Hepatocyte (in vitro differentiated cells): ENCODE data around the gene PHAF1. TPM values are rescaled to one million over a fixed set of nuclear protein-coding genes. Genes with fewer than 3 reads are reported as not detected.

ENCODE experiments used
- DNase-seq: peaks from one replicate; pipeline ENCODE4 v3.0.0-alpha.2; 2016; ENCODE audit warnings: low spot score
- H2AFZ ChIP-seq: fragments of 200-600 bp; sonication (generic); 2 replicates; pipeline ENCODE4 v1.6.0; 2016; ENCODE audit warnings: antibody characterized with exemption, mild to moderate bottlenecking
- H3K27ac ChIP-seq: fragments of 200-600 bp; sonication (generic); 2 replicates; pipeline ENCODE4 v1.5.1; 2016; ENCODE audit warnings: mild to moderate bottlenecking
- H3K27me3 ChIP-seq: fragments of 200-600 bp; sonication (generic); 2 replicates; pipeline ENCODE4 v1.6.1; 2016
- H3K36me3 ChIP-seq: fragments of 200-600 bp; sonication (generic); replicated peaks from 2 replicates; pipeline ENCODE4 v1.5.1; 2016; ENCODE audit warnings: low read depth; ENCODE audit not compliant: insufficient read depth
- H3K4me1 ChIP-seq: fragments of 200-600 bp; sonication (generic); 2 replicates; pipeline ENCODE4 v1.5.1; 2016; ENCODE audit warnings: mild to moderate bottlenecking, moderate library complexity; ENCODE audit not compliant: insufficient read depth
- H3K4me2 ChIP-seq: fragments of 200-600 bp; sonication (generic); 2 replicates; pipeline ENCODE4 v1.6.0; 2016
- H3K4me3 ChIP-seq: fragments of 200-600 bp; sonication (generic); 2 replicates; pipeline ENCODE4 v1.5.1; 2016; ENCODE audit warnings: mild to moderate bottlenecking
- H3K79me2 ChIP-seq: fragments of 200-600 bp; sonication (generic); 2 replicates; pipeline ENCODE4 v1.6.0; 2017; ENCODE audit warnings: mild to moderate bottlenecking
- H3K9me2 ChIP-seq: fragments of 200-600 bp; sonication (generic); replicated peaks from 2 replicates; pipeline ENCODE4 v1.6.0; 2017; ENCODE audit warnings: mild to moderate bottlenecking; ENCODE audit not compliant: insufficient read depth
- H3K9me3 ChIP-seq: fragments of 200-600 bp; sonication (generic); 2 replicates; pipeline ENCODE4 v1.5.1; 2016; ENCODE audit warnings: low read depth, mild to moderate bottlenecking
- H4K20me1 ChIP-seq: fragments of 200-600 bp; sonication (generic); 2 replicates; pipeline ENCODE4 v1.6.0; 2016; ENCODE audit warnings: mild to moderate bottlenecking; ENCODE audit not compliant: insufficient read depth, poor library complexity, severe bottlenecking
- EZH2 ChIP-seq: fragments of 200-600 bp; sonication (generic); IDR thresholded peaks from 2 replicates; pipeline ENCODE4 v1.6.1; 2016; ENCODE audit warnings: antibody characterized with exemption, mild to moderate bottlenecking, borderline replicate concordance
- EZH2phosphoT487 ChIP-seq: fragments of 200-600 bp; sonication (generic); IDR thresholded peaks from one replicate; pipeline ENCODE4 v1.6.1; 2018; ENCODE audit warnings: antibody characterized with exemption, mild to moderate bottlenecking, low read depth, moderate library complexity; ENCODE audit not compliant: unreplicated experiment, severe bottlenecking
- WGBS: methylation state at CpG from one replicate; pipeline ENCODE4 v1.1.6; 2016; ENCODE audit warnings: low lambda C conversion rate; ENCODE audit errors: missing lambda C conversion rate; 5-methylcytosine and 5-hydroxymethylcytosine counted together
- polyA plus RNA-seq: library from polyadenylated mRNA; unstranded; fragments of >200 nt; fragmentation: Nextera tagmentation; extraction: Ambion mirVana; gene quantifications from 2 replicates; pipeline ENCODE4 v1.2.1, GENCODE V29; 2016
- total RNA-seq: library from RNA; depleted of rRNA; stranded (reverse); fragments of >200 nt; gene quantifications from 2 replicates; pipeline ENCODE4 v1.2.3, GENCODE V29; 2014
- TF ChIP-seq, protein P1 (sequence below): fragments of 200-600 bp; sonication (generic); IDR thresholded peaks from 2 replicates; pipeline ENCODE4 v1.5.1; 2016; ENCODE audit warnings: antibody characterized with exemption, mild to moderate bottlenecking; ENCODE audit not compliant: poor library complexity

The PHAF1 gene
- total and polyA plus RNA-seq, 2 experiments from 2014 or later, result 18.7 to 20.2 TPM

DNA sequence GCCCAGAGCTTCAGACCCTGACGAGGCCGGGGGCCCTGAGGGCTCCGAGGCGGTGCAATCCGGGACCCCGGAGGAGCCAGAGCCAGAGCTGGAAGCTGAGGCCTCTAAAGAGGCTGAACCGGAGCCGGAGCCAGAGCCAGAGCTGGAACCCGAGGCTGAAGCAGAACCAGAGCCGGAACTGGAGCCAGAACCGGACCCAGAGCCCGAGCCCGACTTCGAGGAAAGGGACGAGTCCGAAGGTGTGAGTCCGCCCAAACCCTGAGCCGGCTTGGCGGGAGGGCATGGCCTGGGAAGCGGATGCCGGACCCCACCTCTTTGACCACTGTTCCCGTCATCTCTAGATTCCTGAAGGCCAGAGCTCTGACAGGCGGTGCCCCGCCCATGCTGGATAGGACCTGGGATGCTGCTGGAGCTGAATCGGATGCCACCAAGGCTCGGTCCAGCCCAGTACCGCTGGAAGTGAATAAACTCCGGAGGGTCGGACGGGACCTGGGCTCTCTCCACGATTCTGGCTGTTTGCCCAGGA, 65.0 kb downstream of the PHAF1 start:
- Histone ChIP-seq H4K20me1 (peaks cover 3% of the 10 kb centered on the region), H3K4me2 (peak overlapping the region; percentile 94), H3K79me2 (no peaks in the 10 kb centered on the region), H3K4me1 (peaks cover 24% of the 10 kb centered on the region), H3K4me3 (no peak overlapping the region), H3K27ac (no peak overlapping the region), H3K27me3 (no peaks in the 10 kb centered on the region), H3K9me3 (no peaks in the 10 kb centered on the region), H3K36me3 (no peaks in the 10 kb centered on the region), H3K9me2 (no peaks in the 10 kb centered on the region), H2AFZ (no peak overlapping the region)
- no peak for TF ChIP-seq EZH2phosphoT487
- TF ChIP-seq EZH2, result no peak
- TF ChIP-seq, protein P1, sequence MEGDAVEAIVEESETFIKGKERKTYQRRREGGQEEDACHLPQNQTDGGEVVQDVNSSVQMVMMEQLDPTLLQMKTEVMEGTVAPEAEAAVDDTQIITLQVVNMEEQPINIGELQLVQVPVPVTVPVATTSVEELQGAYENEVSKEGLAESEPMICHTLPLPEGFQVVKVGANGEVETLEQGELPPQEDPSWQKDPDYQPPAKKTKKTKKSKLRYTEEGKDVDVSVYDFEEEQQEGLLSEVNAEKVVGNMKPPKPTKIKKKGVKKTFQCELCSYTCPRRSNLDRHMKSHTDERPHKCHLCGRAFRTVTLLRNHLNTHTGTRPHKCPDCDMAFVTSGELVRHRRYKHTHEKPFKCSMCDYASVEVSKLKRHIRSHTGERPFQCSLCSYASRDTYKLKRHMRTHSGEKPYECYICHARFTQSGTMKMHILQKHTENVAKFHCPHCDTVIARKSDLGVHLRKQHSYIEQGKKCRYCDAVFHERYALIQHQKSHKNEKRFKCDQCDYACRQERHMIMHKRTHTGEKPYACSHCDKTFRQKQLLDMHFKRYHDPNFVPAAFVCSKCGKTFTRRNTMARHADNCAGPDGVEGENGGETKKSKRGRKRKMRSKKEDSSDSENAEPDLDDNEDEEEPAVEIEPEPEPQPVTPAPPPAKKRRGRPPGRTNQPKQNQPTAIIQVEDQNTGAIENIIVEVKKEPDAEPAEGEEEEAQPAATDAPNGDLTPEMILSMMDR, result no peak
- DNase-seq, result no peak
- 83% methylated on average over 31 of the region's 31 CpGs for WGBS

DNA sequence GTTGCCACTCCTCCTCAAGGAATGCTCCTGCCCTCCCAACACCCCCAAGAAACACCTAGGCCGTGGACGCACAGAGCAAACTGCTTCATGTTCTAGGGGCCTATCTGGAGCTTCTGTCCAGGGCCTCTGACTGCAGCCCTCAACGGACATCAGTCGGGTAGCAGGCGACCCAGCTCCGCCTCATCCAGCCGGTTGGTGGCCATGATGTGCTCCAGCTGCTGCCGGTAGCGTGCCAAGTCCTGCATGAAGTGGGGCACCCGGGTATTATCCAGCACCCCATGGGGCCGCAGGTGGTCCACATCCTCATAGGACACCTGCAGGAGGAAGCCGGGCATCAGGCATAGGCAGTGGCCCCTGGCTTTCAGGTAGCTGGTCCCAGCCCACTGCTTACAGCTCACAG, 66.9 kb downstream of the PHAF1 start:
- no peak overlapping the region for H3K4me2 ChIP-seq
- H3K79me2 ChIP-seq, result peaks cover under 1% of the 10 kb centered on the region
- H3K27me3 ChIP-seq, result no peaks in the 10 kb centered on the region
- peaks cover 3% of the 10 kb centered on the region for H4K20me1 ChIP-seq
- no peak for DNase-seq
- no peak overlapping the region for H2AFZ ChIP-seq
- H3K36me3 ChIP-seq, result no peaks in the 10 kb centered on the region
- no peaks in the 10 kb centered on the region for H3K9me3 ChIP-seq
- no peak overlapping the region for H3K4me3 ChIP-seq
- WGBS, result 96% methylated on average over 12 of the region's 12 CpGs
- no peak overlapping the region for H3K27ac ChIP-seq
- H3K4me1 ChIP-seq, result peaks cover 13% of the 10 kb centered on the region
- TF ChIP-seq, protein P1, result no peak
- TF ChIP-seq EZH2phosphoT487 (no peak), EZH2 (no peak)
- H3K9me2 ChIP-seq, result no peaks in the 10 kb centered on the region

DNA sequence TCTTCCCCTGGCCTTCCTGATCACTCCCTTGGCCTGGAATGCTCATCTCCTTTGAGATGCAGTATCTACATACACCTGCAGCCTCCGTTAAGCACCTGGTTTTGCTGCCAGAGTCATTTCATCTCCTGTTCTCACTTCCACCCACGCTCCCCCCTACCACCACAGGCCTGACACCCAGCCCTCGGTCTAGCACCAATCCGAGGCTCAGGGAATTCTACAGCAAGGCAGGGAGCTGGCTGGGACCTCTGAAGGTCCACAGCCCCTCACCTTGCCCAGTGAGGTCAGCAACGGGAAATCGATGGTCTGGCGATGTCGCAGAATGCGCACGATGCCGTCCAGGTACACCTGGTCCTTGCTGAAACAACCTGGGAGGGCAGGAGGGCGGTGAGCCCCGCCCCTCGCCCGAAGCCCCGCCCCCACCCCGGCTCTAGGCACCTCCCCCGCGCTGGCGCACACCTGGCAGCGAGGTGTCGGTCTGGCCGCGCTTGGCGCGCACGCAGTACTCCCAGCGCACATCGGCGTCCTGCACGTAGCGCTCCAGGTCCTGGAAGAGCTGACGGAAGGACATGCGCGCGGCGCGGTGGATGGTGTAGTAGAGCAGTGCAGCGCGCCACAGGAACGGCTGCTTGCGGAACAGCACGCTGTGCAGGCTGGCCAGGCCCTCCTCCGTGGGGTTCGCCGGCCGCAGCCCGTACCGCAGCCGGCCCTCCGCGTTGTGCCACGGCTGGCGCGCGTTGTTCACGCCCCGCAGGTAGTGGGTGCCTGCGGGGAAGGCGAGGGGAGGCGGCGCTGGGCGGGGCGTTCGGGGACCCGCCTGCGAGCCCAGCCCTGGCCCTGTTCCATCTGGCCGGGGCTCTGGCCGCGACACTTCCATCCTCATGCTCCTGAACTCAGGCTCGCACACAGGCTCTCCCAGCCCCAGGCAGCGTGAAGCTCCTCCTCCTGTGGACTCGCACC, 68.3 kb downstream of the PHAF1 start:
- DNase-seq, result peak; percentile 91
- Histone ChIP-seq H3K4me3 (peak overlapping the region; percentile 17), H3K79me2 (peaks cover 9% of the 10 kb centered on the region), H3K36me3 (no peaks in the 10 kb centered on the region), H3K4me2 (peak overlapping the region; percentile 88), H3K27me3 (no peaks in the 10 kb centered on the region), H3K9me2 (no peaks in the 10 kb centered on the region), H2AFZ (no peak overlapping the region), H3K4me1 (peaks cover 15% of the 10 kb centered on the region), H3K27ac (no peak overlapping the region), H3K9me3 (no peaks in the 10 kb centered on the region), H4K20me1 (peaks cover 3% of the 10 kb centered on the region)
- WGBS, result 7% methylated on average over 57 of the region's 73 CpGs
- no peak for TF ChIP-seq EZH2
- TF ChIP-seq, protein P1, result no peak
- no peak for TF ChIP-seq EZH2phosphoT487
